ENCODE data around the gene TCIRG1. TPM values are rescaled to one million over a fixed set of nuclear protein-coding genes. Genes with fewer than 3 reads are reported as not detected.

TCIRG1 gene
- total and polyA plus RNA-seq, 2 of the 13 experiments (the other 11 are each of a cell fraction or from before 2014, with no cell fraction given), result 48.0 to 69.6 TPM

GRCh38 chr11:68099474-68100405 lies 60.9 kb downstream of the TCIRG1 start (continued):
- TF ChIP-seq ZNF558 (CRISPR knock-in tag; IDR thresholded peaks at IDR 0.05; ENCODE audit: borderline replicate concordance) (no peak), ZNF138 (CRISPR knock-in tag; IDR thresholded peaks at IDR 0.05; ENCODE audit: low read depth) (no peak), ZNF253 (CRISPR knock-in tag; IDR thresholded peaks at IDR 0.05; ENCODE audit: borderline replicate concordance) (no peak), TFDP2 (CRISPR knock-in tag; IDR thresholded peaks at IDR 0.05) (no peak), REXO4 (CRISPR knock-in tag; IDR thresholded peaks at IDR 0.05; ENCODE audit: borderline replicate concordance) (no peak), IKZF4 (CRISPR knock-in tag; IDR thresholded peaks at IDR 0.05; ENCODE audit: borderline replicate concordance, low read depth, not compliant biosample characterization) (no peak), ZNF460 (CRISPR knock-in tag; IDR thresholded peaks at IDR 0.05; ENCODE audit: borderline replicate concordance) (no peak; the same call in 1 of the 2 replicates), ZC3H13 (CRISPR knock-in tag; IDR thresholded peaks at IDR 0.05) (no peak), NFE2L1 (CRISPR knock-in tag; IDR thresholded peaks at IDR 0.05; ENCODE audit: borderline replicate concordance) (no peak), BATF2 (CRISPR knock-in tag; IDR thresholded peaks at IDR 0.05) (no peak), GLI4 (CRISPR knock-in tag; IDR thresholded peaks at IDR 0.05; ENCODE audit: borderline replicate concordance) (0 out of 2 replicates have a peak, but pooled peaks have one; percentile 31), FOXA1 (IDR thresholded peaks at IDR 0.05) (no peak), FOXA1 (CRISPR knock-in tag; IDR thresholded peaks at IDR 0.05) (peak; percentile 52; the same call in 1 of the 2 replicates), ZNF451 (CRISPR knock-in tag; IDR thresholded peaks at IDR 0.05) (no peak), NFKBIZ (CRISPR knock-in tag; IDR thresholded peaks at IDR 0.05) (peak; percentile 63; the same call in 1 of the 2 replicates), BCL3 (CRISPR knock-in tag; IDR thresholded peaks at IDR 0.05) (peak; percentile 45; the same call in 1 of the 2 replicates), HIVEP1 (CRISPR knock-in tag; IDR thresholded peaks at IDR 0.05) (no peak), SOX6 (IDR thresholded peaks at IDR 0.05) (no peak), SOX6 (CRISPR knock-in tag; IDR thresholded peaks at IDR 0.05) (peak; percentile 93), MTA3 (CRISPR knock-in tag; IDR thresholded peaks at IDR 0.05) (no peak), MXD4 (CRISPR knock-in tag; IDR thresholded peaks at IDR 0.05) (no peak), CENPX (CRISPR knock-in tag; IDR thresholded peaks at IDR 0.05) (no peak), ZNF224 (CRISPR knock-in tag; IDR thresholded peaks at IDR 0.05) (no peak), ZNF839 (CRISPR knock-in tag; IDR thresholded peaks at IDR 0.05; ENCODE audit: borderline replicate concordance) (no peak), RFX5 (IDR thresholded peaks at IDR 0.05; ENCODE audit: low read depth, low read length) (no peak), ZNF792 (CRISPR knock-in tag; IDR thresholded peaks at IDR 0.05) (0 out of 2 replicates have a peak, but pooled peaks have one; percentile 61), SKI (IDR thresholded peaks at IDR 0.05; ENCODE audit: partially characterized antibody) (peak; percentile 89), DNMT3B (CRISPR knock-in tag; conservative IDR thresholded peaks at IDR 0.05) (no peak), NR2F6 (IDR thresholded peaks at IDR 0.05) (peak; percentile 90), NR2F6 (CRISPR knock-in tag; IDR thresholded peaks at IDR 0.05) (peak; percentile 88), ATAD3A (CRISPR knock-in tag; IDR thresholded peaks at IDR 0.05) (no peak)

Measured in HepG2 (cell line).